Gastroesophageal sphincter (tissue), 3 donors: Measurements from ENCODE around the gene CHKB.

Source experiments
- CTCF ChIP-seq, 4 experiments: fragments of 200-600 bp in 2 of 4; fragments of 450-650 bp in 2 of 4; sonication (generic) in 1 of 4; IDR thresholded peaks; one replicate each; pipeline ENCODE4 v1.5.1; 2017 to 2019; ENCODE audit warnings: antibody characterized with exemption in 4 of 4, mild to moderate bottlenecking in 2 of 4, moderate library complexity in 2 of 4
- POLR2A ChIP-seq, 2 donors: fragments of 450-650 bp; IDR thresholded peaks; one replicate each; pipeline ENCODE4 v1.6.1; 2017; ENCODE audit warnings: antibody characterized with exemption in 2 of 2, mild to moderate bottlenecking in 2 of 2, moderate library complexity in 1 of 2

DNA sequence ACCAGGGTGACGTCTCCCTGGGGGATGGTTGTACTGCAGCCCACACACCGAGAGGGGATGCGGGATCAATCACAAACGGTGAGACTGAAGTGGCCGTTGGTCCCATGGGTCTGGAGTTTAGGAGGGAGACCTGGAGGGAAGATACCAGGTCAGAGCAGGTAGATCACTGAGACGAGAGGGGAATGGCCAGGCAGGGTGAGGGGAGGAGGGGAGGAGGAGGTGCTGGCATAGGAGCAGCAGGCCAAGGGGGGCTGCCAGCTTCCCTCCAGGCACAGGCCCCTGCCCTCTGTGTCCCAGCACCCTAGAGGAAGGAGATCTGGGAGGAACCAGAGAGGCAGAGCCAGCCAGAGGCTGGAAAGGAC, 25.0 kb upstream of the CHKB start:
- TF ChIP-seq CTCF (IDR thresholded peaks at IDR 0.05) (no peak), POLR2A (IDR thresholded peaks at IDR 0.05) (no peak)
